ENCODE measurements around the gene ANO1. TPM values are rescaled to one million over a fixed set of nuclear protein-coding genes. Genes with fewer than 3 reads are reported as not detected.
"Not testable (repeated sequence)": the region's sequence is repeated elsewhere in the genome, so short reads cannot be mapped to it uniquely, and the experiment has no call there.

ANO1 gene
- total RNA-seq, 2 experiments from 2014 or later: not detected

- H3K4me3 Mint-ChIP-seq: peak overlapping the region; percentile 95
- H3K27ac Mint-ChIP-seq: peak overlapping the region; percentile 85
- intact Hi-C loops (cut with micrococcal nuclease): no loop called here
- DNase-seq: peak; percentile 22
- H3K36me3 Mint-ChIP-seq (ENCODE audit: low read depth): peaks cover 40% of the 10 kb centered on the region
- peaks cover 48% of the 10 kb centered on the region for H3K4me1 Mint-ChIP-seq (ENCODE audit: low read depth)
- no peaks in the 10 kb centered on the region for H3K9me3 Mint-ChIP-seq
- CTCF ChIA-PET: no interaction called here
- no peaks in the 10 kb centered on the region for H3K27me3 Mint-ChIP-seq (ENCODE audit: low read depth)
Measured at GRCh38 chr11:70205766-70206165, 127.6 kb downstream of the ANO1 start.

DNA sequence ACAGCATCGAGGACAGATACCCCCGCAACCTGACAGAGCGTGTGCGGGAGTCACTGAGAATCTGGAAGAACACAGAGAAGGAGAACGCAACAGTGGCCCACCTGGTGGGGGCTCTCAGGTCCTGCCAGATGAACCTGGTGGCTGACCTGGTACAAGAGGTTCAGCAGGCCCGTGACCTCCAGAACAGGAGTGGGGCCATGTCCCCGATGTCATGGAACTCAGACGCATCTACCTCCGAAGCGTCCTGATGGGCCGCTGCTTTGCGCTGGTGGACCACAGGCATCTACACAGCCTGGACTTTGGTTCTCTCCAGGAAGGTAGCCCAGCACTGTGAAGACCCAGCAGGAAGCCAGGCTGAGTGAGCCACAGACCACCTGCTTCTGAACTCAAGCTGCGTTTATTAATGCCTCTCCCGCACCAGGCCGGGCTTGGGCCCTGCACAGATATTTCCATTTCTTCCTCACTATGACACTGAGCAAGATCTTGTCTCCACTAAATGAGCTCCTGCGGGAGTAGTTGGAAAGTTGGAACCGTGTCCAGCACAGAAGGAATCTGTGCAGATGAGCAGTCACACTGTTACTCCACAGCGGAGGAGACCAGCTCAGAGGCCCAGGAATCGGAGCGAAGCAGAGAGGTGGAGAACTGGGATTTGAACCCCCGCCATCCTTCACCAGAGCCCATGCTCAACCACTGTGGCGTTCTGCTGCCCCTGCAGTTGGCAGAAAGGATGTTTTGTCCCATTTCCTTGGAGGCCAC is 128.3 kb downstream of the ANO1 start:
- no peaks in the 10 kb centered on the region for H3K27me3 Mint-ChIP-seq (ENCODE audit: low read depth)
- peak overlapping the region; percentile 85 for H3K27ac Mint-ChIP-seq
- no peaks in the 10 kb centered on the region for H3K9me3 Mint-ChIP-seq
- H3K36me3 Mint-ChIP-seq (ENCODE audit: low read depth): peaks cover 40% of the 10 kb centered on the region
- H3K4me1 Mint-ChIP-seq (ENCODE audit: low read depth): peaks cover 48% of the 10 kb centered on the region
- DNase-seq: no peak
- CTCF ChIA-PET: no interaction called here
- intact Hi-C loops (cut with micrococcal nuclease): no loop called here
- H3K4me3 Mint-ChIP-seq: no peak overlapping the region

GRCh38 chr11:70206982-70207376 is 128.9 kb downstream of the ANO1 start:
- intact Hi-C loops (cut with micrococcal nuclease): no loop called here
- Mint-ChIP-seq H3K9me3 (no peaks in the 10 kb centered on the region), H3K4me3 (no peak overlapping the region), H3K4me1 (ENCODE audit: low read depth) (peaks cover 48% of the 10 kb centered on the region), H3K36me3 (ENCODE audit: low read depth) (peaks cover 40% of the 10 kb centered on the region), H3K27ac (no peak overlapping the region), H3K27me3 (ENCODE audit: low read depth) (no peaks in the 10 kb centered on the region)
- CTCF ChIA-PET: no interaction called here
- DNase-seq: no peak

- Mint-ChIP-seq H3K27ac (no peak overlapping the region), H3K9me3 (no peaks in the 10 kb centered on the region), H3K4me3 (no peak overlapping the region), H3K27me3 (ENCODE audit: low read depth) (no peaks in the 10 kb centered on the region), H3K4me1 (ENCODE audit: low read depth) (peaks cover 48% of the 10 kb centered on the region), H3K36me3 (ENCODE audit: low read depth) (peaks cover 40% of the 10 kb centered on the region)
- no peak for DNase-seq
- intact Hi-C loops (cut with micrococcal nuclease): no loop called here
- CTCF ChIA-PET: no interaction called here
Measured at GRCh38 chr11:70207531-70208131, 129.5 kb downstream of the ANO1 start.

- Mint-ChIP-seq H3K36me3 (ENCODE audit: low read depth) (peaks cover 35% of the 10 kb centered on the region), H3K4me3 (no peak overlapping the region), H3K4me1 (ENCODE audit: low read depth) (peaks cover 45% of the 10 kb centered on the region), H3K9me3 (no peaks in the 10 kb centered on the region), H3K27ac (no peak overlapping the region), H3K27me3 (ENCODE audit: low read depth) (no peaks in the 10 kb centered on the region)
- DNase-seq: no peak
- intact Hi-C loops (cut with micrococcal nuclease): no loop called here
- CTCF ChIA-PET: no interaction called here
Measured at GRCh38 chr11:70209391-70209912, 131.3 kb downstream of the ANO1 start.

- intact Hi-C loops (cut with micrococcal nuclease): no loop called here
- CTCF ChIA-PET: no interaction called here
Measured at GRCh38 chr11:70210051-70210501, 132.0 kb downstream of the ANO1 start.

GRCh38 chr11:70210530-70210929 is 132.4 kb downstream of the ANO1 start:
- Mint-ChIP-seq H3K4me1 (ENCODE audit: low read depth) (peaks cover 35% of the 10 kb centered on the region), H3K4me3 (no peak overlapping the region), H3K36me3 (ENCODE audit: low read depth) (peaks cover 25% of the 10 kb centered on the region), H3K9me3 (no peaks in the 10 kb centered on the region), H3K27me3 (ENCODE audit: low read depth) (no peaks in the 10 kb centered on the region), H3K27ac (no peak overlapping the region)
- DNase-seq: no peak
- CTCF ChIA-PET: no interaction called here
- intact Hi-C loops (cut with micrococcal nuclease): no loop called here

More at GRCh38 chr11:70210051-70210501, 132.0 kb downstream of the ANO1 start:
- no peak for DNase-seq
- H3K4me1 Mint-ChIP-seq (ENCODE audit: low read depth): peaks cover 39% of the 10 kb centered on the region
- peak overlapping the region; percentile 42 for H3K27ac Mint-ChIP-seq
- no peaks in the 10 kb centered on the region for H3K27me3 Mint-ChIP-seq (ENCODE audit: low read depth)
- H3K9me3 Mint-ChIP-seq: no peaks in the 10 kb centered on the region
- H3K4me3 Mint-ChIP-seq: no peak overlapping the region
- peaks cover 28% of the 10 kb centered on the region for H3K36me3 Mint-ChIP-seq (ENCODE audit: low read depth)

DNA sequence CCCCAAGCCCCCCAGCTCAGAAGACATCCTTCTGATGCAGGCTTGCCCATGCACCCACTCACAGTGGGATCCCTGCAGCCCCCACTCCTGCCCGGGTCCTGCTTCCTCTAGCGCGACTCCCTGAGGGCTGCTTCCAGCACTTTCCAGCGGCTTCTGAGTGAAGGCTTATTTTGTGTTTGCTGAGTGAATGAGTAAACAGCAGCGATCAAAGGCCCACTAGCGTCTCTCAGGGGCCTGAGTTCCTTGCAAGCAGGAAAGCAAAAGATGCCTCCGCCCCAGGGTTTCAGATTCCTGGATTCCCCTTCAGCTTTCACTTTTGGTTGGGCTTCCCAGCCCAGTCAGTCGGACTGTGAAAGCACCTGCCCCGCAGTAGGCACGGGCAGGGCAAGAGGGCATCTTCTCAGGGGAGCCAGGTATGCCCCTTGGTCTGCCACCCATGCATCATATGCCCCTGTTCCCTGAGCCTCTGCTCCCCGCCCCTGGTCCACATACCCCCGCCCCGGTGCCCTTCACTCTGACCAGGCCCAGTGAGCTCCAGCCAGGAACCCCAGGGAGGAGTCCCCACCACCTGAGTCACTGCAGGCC is 134.2 kb downstream of the ANO1 start:
- CTCF ChIA-PET: no interaction called here
- H3K4me3 Mint-ChIP-seq: no peak overlapping the region
- H3K9me3 Mint-ChIP-seq: no peaks in the 10 kb centered on the region
- peaks cover 20% of the 10 kb centered on the region for H3K4me1 Mint-ChIP-seq (ENCODE audit: low read depth)
- DNase-seq: no peak
- H3K27me3 Mint-ChIP-seq (ENCODE audit: low read depth): no peaks in the 10 kb centered on the region
- peaks cover 14% of the 10 kb centered on the region for H3K36me3 Mint-ChIP-seq (ENCODE audit: low read depth)
- intact Hi-C loops (cut with micrococcal nuclease): no loop called here
- H3K27ac Mint-ChIP-seq: no peak overlapping the region

DNA sequence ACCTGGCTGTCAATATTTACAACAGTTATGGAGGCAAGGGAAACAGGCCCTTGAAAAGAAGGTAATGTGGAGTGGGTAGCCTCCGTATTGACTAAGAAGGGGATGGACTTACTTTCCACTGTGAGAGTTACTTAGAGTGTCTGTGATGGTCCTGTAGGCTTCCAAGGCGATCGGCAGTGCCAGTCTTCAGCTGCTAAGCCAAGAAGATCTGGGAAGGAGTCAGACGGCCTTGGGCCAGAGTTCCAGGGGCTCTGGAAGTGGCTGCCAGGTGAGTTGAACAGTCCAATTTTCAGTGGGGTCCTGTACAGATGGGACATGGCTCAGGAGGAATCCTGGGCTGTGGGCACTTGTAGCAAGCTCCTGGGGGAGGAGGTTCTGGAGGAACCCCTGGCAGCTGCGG is 139.3 kb downstream of the ANO1 start:
- H3K4me1 Mint-ChIP-seq (ENCODE audit: low read depth); H3K36me3 Mint-ChIP-seq (ENCODE audit: low read depth); H3K4me3 Mint-ChIP-seq; H3K27me3 Mint-ChIP-seq (ENCODE audit: low read depth); intact Hi-C loops (cut with micrococcal nuclease); DNase-seq; H3K9me3 Mint-ChIP-seq; H3K27ac Mint-ChIP-seq; CTCF ChIA-PET: not testable (repeated sequence)

- H3K27me3 Mint-ChIP-seq (ENCODE audit: low read depth); intact Hi-C loops (cut with micrococcal nuclease); CTCF ChIA-PET; H3K4me3 Mint-ChIP-seq; H3K4me1 Mint-ChIP-seq (ENCODE audit: low read depth); H3K36me3 Mint-ChIP-seq (ENCODE audit: low read depth); H3K27ac Mint-ChIP-seq; DNase-seq; H3K9me3 Mint-ChIP-seq: not testable (repeated sequence)
Measured at GRCh38 chr11:70218076-70218475, 140.0 kb downstream of the ANO1 start.

- Mint-ChIP-seq H3K4me3 (no peak overlapping the region), H3K9me3 (no peaks in the 10 kb centered on the region), H3K4me1 (ENCODE audit: low read depth) (no peaks in the 10 kb centered on the region), H3K27me3 (ENCODE audit: low read depth) (no peaks in the 10 kb centered on the region), H3K36me3 (ENCODE audit: low read depth) (no peaks in the 10 kb centered on the region), H3K27ac (no peak overlapping the region)
- CTCF ChIA-PET: no interaction called here
- intact Hi-C loops (cut with micrococcal nuclease): no loop called here
- no peak for DNase-seq
Measured at GRCh38 chr11:70220136-70220535, 142.0 kb downstream of the ANO1 start.

DNA sequence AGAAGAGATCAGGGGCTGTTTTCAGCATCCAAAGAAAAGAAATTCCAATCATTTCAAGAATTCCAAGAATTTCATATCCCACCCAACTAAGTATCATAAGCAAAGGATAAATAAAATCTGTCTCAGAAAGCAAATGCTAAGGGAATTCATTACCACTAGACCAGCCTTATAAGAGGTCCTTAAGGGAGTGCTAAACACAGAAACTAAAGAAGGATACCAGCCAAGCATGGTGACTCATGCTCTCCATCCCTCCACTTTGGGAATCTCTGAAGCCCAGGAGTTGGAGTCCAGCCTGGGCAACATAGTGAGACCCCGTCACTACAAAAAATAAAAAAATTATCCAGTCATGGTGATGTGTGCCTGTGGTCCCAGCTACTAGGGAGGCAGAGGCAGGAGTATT is 142.8 kb downstream of the ANO1 start:
- DNase-seq: no peak
- no peaks in the 10 kb centered on the region for H3K4me1 Mint-ChIP-seq (ENCODE audit: low read depth)
- H3K4me3 Mint-ChIP-seq: no peak overlapping the region
- no peaks in the 10 kb centered on the region for H3K36me3 Mint-ChIP-seq (ENCODE audit: low read depth)
- no peak overlapping the region for H3K27ac Mint-ChIP-seq
- H3K27me3 Mint-ChIP-seq (ENCODE audit: low read depth): no peaks in the 10 kb centered on the region
- CTCF ChIA-PET: no interaction called here
- intact Hi-C loops (cut with micrococcal nuclease): no loop called here
- no peaks in the 10 kb centered on the region for H3K9me3 Mint-ChIP-seq

All from activated naive CD4-positive, alpha-beta T cell treated with anti-CD3 and anti-CD28 coated beads for 36 hours (primary cell).